ENCODE results near the gene ITGA6. TPM values are rescaled to one million over a fixed set of nuclear protein-coding genes. Genes with fewer than 3 reads are reported as not detected.

ITGA6 gene
- total and polyA plus RNA-seq, 2 experiments from 2014 or later, result 32.9 to 124 TPM

DNA sequence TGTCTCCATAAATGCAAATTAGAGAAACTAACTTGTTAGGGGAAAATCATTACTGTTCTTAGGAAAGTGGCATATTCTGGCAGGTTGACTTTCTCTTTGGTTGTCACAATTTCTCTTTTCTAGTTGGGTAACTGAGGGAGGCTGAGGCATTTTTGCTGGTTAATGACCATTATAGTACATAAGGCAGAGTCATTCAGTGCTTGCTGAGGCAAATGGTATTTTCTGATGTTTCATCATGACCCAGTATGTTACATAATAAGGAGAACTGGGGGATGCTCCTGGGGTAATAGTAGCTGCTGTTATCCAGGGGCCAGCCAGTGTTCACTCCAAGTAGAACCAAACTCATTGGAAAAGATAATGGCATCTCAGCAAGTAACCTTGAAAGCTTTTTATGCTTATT is 62.3 kb downstream of the ITGA6 start:
- Histone ChIP-seq H3F3A (replicated peaks; ENCODE audit: low read depth) (no peaks in the 10 kb centered on the region), H3K27ac (ENCODE audit: low read depth) (no peak overlapping the region), H3K36me3 (ENCODE audit: insufficient read depth) (peaks cover 62% of the 10 kb centered on the region), H3K9me2 (ENCODE audit: insufficient read depth) (no peaks in the 10 kb centered on the region), H3K4me2 (no peak overlapping the region), H3K4me3 (no peak overlapping the region), H3K79me2 (replicated peaks; ENCODE audit: insufficient read depth) (no peaks in the 10 kb centered on the region), H2AFZ (no peak overlapping the region), H3K27me3 (ENCODE audit: insufficient read depth) (no peaks in the 10 kb centered on the region), H4K20me1 (replicated peaks; ENCODE audit: insufficient read depth) (no peaks in the 10 kb centered on the region; the same call in 1 of the 2 replicates), H3K4me1 (ENCODE audit: insufficient read depth) (no peaks in the 10 kb centered on the region)
- H3K27ac Mint-ChIP-seq, result peak overlapping the region; percentile 7; the same call in 1 of the 2 replicates
- H3K4me3 Mint-ChIP-seq, result no peak overlapping the region
- DNase-seq (ENCODE audit: low spot score), result no peak
- no peaks in the 10 kb centered on the region for H3K9me3 Mint-ChIP-seq
- H3K27me3 Mint-ChIP-seq (ENCODE audit: insufficient read depth, low read depth, poor library complexity), result no peaks in the 10 kb centered on the region
- ATAC-seq, result no peak
- TF ChIP-seq EZH2phosphoT487 (IDR thresholded peaks at IDR 0.05; ENCODE audit: unreplicated experiment), result no peak
- H3K4me1 Mint-ChIP-seq, result no peaks in the 10 kb centered on the region
- peaks cover 87% of the 10 kb centered on the region for H3K36me3 Mint-ChIP-seq (ENCODE audit: low read depth)

- H3K9me3 Mint-ChIP-seq, result no peaks in the 10 kb centered on the region
These were observed 68.8 kb downstream of the ITGA6 start for GRCh38 chr2:172496160-172496608.

DNA sequence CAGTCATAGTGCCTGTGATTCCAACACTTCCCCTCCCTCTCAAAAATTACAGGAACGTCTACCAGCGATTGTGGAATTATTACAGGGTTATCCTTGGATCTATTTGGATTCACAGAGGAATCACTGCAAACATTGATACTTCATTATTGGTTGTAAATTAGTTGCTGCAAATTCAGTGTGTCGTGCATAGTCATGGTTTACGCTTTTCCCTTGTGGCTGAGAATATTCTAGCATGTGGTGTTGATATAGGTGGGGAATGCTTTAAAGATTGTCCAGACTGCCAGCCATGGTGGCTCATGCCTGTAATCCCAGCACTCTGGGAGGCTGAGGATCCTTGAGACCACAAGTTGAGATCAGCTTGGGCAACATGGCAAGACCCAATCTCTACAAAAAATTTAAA is 79.8 kb downstream of the ITGA6 start:
- Histone ChIP-seq H3K4me1 (ENCODE audit: insufficient read depth) (no peaks in the 10 kb centered on the region), H3K36me3 (ENCODE audit: insufficient read depth) (peaks cover 26% of the 10 kb centered on the region), H3K9me2 (ENCODE audit: insufficient read depth) (no peaks in the 10 kb centered on the region), H2AFZ (no peak overlapping the region), H3K79me2 (replicated peaks; ENCODE audit: insufficient read depth) (no peaks in the 10 kb centered on the region), H3K27me3 (ENCODE audit: insufficient read depth) (no peaks in the 10 kb centered on the region), H3K27ac (ENCODE audit: low read depth) (no peak overlapping the region), H3F3A (replicated peaks; ENCODE audit: low read depth) (no peaks in the 10 kb centered on the region), H3K4me3 (no peak overlapping the region), H3K4me2 (no peak overlapping the region), H4K20me1 (replicated peaks; ENCODE audit: insufficient read depth) (no peaks in the 10 kb centered on the region)
- H3K36me3 Mint-ChIP-seq (ENCODE audit: low read depth), result peaks cover 62% of the 10 kb centered on the region
- H3K4me1 Mint-ChIP-seq, result no peaks in the 10 kb centered on the region
- H3K27me3 Mint-ChIP-seq (ENCODE audit: insufficient read depth, low read depth, poor library complexity), result peaks cover 3% of the 10 kb centered on the region
- H3K9me3 Mint-ChIP-seq, result peaks cover 15% of the 10 kb centered on the region
- H3K27ac Mint-ChIP-seq, result no peak overlapping the region
- DNase-seq (ENCODE audit: low spot score) (no peak), ATAC-seq (no peak)
- H3K4me3 Mint-ChIP-seq, result no peak overlapping the region
- TF ChIP-seq EZH2phosphoT487 (IDR thresholded peaks at IDR 0.05; ENCODE audit: unreplicated experiment) (no peak), ZNF114 (CRISPR knock-in tag; IDR thresholded peaks at IDR 0.05) (no peak), NANOG (IDR thresholded peaks at IDR 0.05; ENCODE audit: borderline replicate concordance) (no peak), ZNF462 (CRISPR knock-in tag; IDR thresholded peaks at IDR 0.05) (no peak), POLR2AphosphoS5 (IDR thresholded peaks at IDR 0.05; ENCODE audit: low read depth) (no peak), EZH2 (IDR thresholded peaks at IDR 0.05; ENCODE audit: low read depth, unreplicated experiment) (no peak), ETS1 (IDR thresholded peaks at IDR 0.05) (no peak), CREB1 (CRISPR knock-in tag; IDR thresholded peaks at IDR 0.05; ENCODE audit: low read depth) (no peak), ZNF331 (CRISPR knock-in tag; IDR thresholded peaks at IDR 0.05; ENCODE audit: low read depth) (no peak)

More at GRCh38 chr2:172496160-172496608, 68.8 kb downstream of the ITGA6 start:
- Mint-ChIP-seq H3K4me3 (no peak overlapping the region), H3K27ac (no peak overlapping the region), H3K27me3 (ENCODE audit: insufficient read depth, low read depth, poor library complexity) (peaks cover 3% of the 10 kb centered on the region), H3K4me1 (no peaks in the 10 kb centered on the region), H3K36me3 (ENCODE audit: low read depth) (peaks cover 74% of the 10 kb centered on the region)
- TF ChIP-seq POLR2AphosphoS5 (IDR thresholded peaks at IDR 0.05; ENCODE audit: low read depth), result no peak
- H3F3A ChIP-seq (replicated peaks; ENCODE audit: low read depth), result no peaks in the 10 kb centered on the region
- H3K79me2 ChIP-seq (replicated peaks; ENCODE audit: insufficient read depth), result no peaks in the 10 kb centered on the region
- no peak overlapping the region for H2AFZ ChIP-seq
- H3K9me2 ChIP-seq (ENCODE audit: insufficient read depth), result no peaks in the 10 kb centered on the region
- DNase-seq (ENCODE audit: low spot score) (no peak), ATAC-seq (no peak)
- H3K4me3 ChIP-seq, result no peak overlapping the region
- peaks cover 33% of the 10 kb centered on the region for H3K36me3 ChIP-seq (ENCODE audit: insufficient read depth)
- no peaks in the 10 kb centered on the region for H3K27me3 ChIP-seq (ENCODE audit: insufficient read depth)
- no peaks in the 10 kb centered on the region for H3K4me1 ChIP-seq (ENCODE audit: insufficient read depth)
- H4K20me1 ChIP-seq (replicated peaks; ENCODE audit: insufficient read depth), result no peaks in the 10 kb centered on the region; the same call in 1 of the 2 replicates
- H3K4me2 ChIP-seq, result no peak overlapping the region
- no peak overlapping the region for H3K27ac ChIP-seq (ENCODE audit: low read depth)

Measured in GM23338 (cell line).